NCI-H2227 (cell line): ENCODE measurements around the gene LRIT2.
A peak's percentile ranks its signal among the peaks of the same experiment; 100 is the strongest.

Source experiments
- DNase-seq: peaks from one replicate; lab custom pipeline; 2025; ENCODE audit not compliant: unreplicated experiment; lab: John Stamatoyannopoulos, UW

LRIT2 gene

DNA sequence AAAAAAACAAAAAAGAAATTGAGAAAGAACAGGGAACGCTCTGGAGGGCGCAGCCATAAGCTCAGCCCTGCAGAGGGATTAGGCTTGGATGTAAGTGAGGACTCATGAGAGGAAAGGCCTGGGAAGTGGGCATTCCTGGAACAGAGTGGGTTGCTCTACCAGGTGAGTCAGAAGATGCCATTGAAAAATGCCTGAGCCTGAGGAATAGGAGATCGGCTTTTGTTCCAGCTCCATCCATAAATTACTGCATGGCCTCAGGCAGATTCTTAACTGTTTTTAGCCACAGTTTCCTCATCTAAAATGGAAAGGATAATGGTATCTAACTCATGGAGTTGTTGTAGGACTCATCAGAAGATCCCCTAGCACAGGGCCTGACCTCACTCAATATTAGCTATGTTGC is 18.4 kb upstream of the LRIT2 start:
- DNase-seq = no peak

DNA sequence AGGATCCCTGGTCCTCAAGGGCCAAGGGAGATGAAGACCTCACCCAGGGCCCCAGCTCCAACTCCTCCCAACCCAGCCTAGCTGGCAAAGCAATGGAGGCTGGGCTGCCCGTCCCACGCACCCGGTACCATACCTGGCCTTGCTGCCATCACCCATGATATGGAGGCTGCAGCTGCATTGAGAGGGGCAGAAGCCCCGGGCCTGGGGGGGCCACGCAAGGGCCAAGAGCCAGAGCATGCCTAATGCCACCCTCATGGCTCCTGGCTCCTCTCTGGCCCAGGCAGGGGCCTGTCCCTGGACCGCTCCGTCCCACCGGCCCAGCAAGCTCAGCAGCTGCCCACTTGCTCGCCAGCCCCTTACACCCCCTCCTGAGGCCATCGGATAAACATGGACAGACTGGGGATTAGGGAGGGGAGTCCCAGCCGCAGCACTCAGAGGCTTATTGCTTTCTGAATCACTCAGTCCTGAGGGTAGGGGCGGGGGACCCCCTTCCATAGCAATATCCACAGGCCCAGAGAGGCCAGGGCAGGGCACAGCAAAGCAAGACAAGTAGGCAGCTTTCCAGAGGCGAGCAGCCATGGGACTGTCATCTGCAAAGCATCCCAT is 15.9 kb upstream of the LRIT2 start, which contains the start of gene LRIT1:
LRIT1 (minus strand) TSS at position 362 of the 606 bp plus-strand sequence; CDS start at position 255, 107 bp downstream.
- DNase-seq = no peak

DNA sequence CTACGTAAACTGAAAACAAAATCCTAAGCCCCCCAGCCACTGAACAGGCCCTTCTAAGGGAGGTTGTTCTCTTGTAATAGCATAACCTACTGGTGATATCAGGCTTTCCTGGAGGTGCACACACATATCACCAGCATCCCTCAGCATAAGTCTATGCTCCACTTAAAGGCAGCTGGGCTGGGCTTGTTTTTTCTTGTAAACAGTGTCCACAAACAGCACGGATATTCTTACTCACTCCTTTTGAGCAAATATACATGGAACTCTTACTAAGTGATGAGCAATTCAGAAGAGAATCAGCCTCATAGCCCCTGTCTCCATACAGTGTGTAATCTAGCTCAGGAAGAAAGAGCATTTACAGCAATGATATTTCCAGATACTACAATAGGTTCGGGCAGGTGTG is 13.6 kb upstream of the LRIT2 start:
- DNase-seq = no peak

DNA sequence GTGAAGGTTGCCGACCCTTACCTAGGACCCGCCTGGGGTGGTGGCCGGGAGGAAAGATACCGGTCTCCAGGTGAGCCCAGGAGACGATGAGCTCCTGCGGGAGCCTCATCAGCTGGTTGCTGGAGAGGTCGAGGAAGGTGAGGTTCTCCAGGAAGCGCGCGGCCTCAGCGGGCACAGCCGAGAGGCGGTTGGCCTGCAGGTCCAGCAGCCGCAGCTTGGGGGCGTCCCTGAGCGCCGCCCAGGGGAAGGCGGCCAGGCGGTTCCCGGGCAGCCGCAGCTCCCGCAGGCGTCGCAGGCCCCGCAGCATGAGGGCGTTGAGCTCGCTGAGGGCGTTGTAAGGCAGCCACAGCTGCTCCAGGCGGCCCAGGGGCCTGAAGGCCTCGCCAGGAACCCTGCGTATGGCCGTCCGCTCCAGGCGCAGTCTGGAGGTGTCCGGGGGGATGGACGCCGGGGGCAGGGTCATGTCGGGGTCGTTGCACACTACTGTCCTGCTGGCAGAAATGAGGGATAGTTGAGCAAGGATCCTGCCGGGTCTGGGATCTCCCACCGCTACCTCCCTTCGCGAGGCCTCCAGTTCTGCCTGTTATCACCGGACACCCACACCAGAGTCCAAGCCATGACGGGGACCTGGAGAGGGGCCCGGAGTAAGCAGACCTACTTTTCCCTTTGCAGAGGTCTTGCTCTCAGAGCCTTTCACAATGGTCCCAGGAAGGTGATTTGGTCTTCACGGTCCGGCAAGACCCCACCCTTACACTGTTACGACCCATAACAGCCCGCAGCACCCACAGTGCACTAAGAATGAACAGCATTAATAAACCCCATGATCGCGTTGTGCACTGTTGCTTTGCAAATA is 12.1 kb upstream of the LRIT2 start:
- DNase-seq = no peak

DNA sequence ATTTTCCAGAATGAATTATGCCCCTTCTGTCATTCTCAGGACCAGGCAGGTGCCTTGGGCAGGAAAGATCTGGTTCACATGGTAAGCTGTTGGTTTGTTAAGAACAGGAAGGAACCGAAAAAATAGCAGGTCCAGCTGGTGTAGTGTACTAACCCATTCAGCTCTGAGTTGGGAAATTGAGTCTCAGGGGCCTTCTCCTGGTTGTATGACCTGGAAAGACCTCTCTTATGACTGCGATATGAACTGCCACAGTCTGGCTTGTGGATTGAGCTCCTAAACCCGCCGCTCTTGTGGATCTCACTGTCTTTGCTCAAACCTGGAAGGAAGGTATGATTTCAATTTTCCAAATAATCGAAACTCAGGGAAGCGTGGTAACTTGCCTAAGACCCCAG is 11.5 kb upstream of the LRIT2 start:
- no peak for DNase-seq

DNA sequence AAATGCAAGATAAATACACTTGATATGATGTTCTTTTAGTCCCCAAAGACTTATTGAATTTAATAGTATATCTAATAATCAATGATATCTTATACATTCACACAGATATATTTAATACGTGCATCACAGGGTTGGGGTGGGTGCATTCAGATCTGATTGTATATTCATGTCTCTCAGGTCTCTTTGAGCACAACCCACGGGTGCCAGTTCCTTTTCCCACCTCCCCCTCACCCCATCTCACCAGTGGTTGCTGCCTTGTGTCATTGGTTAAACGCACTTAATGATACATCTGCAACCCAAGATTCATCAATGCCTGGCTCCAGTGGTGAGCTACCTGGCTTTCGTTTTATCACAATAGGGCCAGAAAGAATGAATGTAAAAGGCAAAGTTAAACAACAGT is 9.8 kb upstream of the LRIT2 start:
- DNase-seq = no peak

DNA sequence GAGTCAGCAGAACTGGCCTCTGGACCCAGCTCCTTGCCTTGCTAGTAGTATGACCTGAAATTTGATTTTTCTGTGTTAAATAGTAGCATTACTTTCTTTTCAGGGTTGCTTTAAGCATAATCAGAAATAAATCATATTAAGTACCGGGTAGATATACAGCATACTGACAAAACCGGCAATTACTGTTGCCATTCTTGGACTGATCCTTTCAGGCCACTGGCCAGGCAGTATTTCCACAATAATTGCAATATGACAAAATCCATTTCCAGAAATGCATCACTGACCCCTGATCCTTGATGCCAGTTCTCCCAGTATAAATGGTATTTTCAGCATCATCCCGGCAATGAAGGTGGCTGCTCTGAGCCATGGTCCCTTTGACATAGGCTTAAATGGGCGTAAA is 9.1 kb upstream of the LRIT2 start:
- DNase-seq = peak; percentile 31

DNA sequence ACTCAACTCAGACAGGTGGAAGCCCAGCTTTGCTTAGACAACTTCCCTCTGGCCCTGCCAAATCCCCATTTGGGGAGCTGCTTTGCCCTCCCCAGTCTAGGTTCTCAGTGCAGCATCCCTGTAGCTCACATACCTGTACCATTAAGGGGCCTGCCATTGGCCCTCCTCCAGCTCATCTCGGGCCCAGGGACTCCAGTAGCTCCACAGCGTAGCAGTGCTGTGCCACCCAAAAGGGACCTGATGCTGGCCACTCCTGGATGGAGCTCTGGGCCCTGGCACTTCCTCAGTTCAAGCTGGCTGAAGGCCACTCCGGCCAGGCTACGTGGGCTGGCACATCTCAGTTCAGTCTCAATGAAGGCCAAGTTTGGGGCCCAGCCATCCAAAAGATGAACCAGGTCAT is 8.6 kb upstream of the LRIT2 start:
- no peak for DNase-seq

DNA sequence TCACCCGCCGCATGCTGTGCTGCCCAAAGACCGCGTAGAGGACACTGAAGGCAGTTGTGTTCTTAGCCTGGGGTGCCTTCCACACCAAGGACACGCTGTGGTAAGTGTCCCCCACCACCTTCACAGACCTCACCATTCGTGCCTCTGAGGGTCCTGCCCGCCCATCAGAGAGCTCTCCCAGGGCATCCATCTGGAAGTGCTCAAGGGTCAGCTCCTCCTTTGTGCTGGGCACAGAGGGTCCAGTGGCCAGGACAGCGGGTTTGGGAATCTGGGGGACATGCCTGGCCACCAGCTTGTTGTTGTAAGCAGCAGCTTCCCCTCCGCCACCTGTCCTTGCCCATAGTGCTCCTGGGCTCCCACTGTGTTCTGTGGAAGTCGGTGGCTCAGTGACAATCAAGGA is 7.0 kb upstream of the LRIT2 start:
- no peak for DNase-seq

DNA sequence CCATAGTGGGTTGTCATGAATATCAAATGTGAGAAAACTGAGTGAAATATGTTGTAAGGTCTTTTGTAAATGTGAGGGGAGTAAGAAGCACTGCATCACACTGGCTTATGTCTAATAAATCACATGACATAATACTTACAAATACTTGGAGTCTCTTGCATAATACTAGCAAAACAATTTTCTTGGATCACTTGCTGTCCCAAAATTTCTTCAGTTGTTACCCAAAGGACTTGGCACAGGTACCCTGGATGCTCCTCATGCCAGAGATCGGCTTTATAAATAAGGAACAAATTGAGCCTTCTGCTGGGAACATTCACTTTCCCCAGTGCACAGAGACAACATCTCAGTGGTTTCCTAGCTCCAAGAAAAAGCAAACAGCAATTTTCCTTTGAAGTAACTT is 5.0 kb upstream of the LRIT2 start:
- DNase-seq = no peak

DNA sequence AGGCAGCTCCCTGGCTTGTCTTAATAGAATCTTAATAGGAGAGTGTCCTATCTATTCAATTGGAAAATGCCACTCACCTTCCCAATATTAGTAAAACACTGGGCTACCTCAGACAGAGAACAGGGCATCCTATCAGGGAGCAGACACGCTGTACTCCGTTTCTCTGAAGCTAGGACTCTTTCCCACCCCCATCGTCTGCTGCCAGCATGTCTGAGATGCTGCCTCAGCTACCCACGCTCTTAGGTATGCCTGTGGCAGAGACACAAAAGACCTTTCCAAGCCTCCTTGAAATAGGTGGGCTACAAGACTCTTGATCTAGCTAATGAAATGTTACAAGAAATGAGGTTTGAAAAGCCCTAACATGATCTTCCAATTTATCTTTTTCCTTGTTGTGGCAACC is 2.5 kb upstream of the LRIT2 start:
- no peak for DNase-seq

DNA sequence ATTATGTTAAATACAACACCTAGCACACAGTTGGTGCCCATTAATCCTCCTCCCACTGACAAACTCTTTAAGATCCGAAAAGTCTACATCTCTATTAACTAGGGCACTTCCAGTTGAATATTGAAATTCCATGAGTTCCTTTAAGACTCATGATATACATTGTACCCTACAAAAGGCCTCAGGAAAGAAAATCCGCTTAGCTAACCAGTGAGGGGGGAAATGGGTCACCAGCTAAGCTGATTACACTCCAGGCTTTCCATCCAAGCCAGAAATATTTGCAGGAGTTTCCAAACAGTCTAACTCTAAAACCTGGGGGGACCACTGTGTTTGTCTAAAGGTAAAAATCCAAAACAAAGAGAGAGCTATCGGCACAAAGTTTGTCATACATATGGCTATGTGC is 1.3 kb upstream of the LRIT2 start:
- no peak for DNase-seq

DNA sequence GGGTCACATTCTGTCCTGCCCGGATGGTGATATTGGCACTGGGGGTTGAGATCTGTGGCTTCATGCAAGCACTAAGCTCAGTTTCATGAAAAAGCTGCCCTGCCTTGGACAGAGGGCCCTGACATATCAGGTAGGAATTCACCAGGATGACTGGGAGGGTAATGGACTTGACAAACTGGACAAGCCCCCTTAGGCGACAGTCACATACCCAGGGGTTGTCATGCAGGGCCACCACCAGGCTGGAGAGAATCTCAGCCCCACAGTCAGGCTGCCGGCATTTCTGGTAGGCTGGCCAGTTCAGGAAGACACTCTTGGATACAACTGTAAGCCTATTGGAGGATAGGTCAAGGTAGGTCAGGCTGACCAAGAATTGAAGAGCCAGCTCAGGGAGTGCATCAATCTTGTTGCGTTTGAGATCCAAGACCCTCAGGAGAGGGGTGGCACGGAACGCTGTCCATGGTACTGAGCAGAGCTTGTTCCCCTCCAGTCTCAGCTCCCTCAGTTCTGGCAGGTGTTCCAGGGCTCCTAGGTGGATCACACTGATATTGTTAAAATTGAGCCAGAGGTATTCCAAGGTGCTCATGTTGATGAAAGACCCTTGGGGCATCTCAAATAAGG is 824 bp downstream of the LRIT2 start:
- no peak for DNase-seq

DNA sequence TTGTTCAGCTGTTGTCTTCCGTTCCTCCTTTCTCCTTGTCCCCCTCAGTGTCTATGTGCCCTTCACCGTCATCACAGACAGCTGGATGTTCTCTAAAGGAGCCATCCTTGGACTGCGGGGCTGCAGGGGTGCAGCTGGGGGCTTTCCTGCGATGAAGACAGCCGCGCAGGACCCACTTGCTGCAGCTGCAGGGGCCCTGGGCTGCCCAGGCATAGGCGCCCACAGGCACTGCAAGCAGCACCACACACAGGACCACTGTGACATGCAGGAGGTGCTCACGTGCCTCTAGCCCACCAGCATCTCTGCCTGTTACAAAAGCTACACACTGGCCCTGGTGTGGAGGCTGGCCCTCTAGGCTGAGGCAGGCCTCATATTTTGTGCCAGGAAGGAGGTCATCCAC is 3.4 kb downstream of the LRIT2 start:
- no peak for DNase-seq

DNA sequence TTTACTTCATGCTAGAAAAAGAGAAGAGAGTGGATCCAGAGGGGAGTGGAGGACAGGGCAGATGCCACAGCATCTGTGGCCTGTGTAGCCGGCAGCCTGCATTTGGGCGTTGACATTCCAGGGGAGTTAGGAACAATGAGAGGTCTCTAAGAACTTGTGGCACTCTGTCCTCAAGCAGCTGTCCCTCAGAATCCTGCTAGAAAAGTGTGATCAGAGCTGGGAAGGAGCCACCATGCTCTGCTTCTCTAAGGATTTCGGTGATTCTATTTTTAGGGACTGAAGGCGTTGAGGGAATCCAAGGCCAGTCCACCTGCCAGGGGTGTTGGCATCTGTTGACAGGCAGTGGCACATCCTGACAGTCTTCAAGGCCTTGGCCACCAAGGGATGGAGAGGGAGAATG is 7.6 kb downstream of the LRIT2 start:
- no peak for DNase-seq

DNA sequence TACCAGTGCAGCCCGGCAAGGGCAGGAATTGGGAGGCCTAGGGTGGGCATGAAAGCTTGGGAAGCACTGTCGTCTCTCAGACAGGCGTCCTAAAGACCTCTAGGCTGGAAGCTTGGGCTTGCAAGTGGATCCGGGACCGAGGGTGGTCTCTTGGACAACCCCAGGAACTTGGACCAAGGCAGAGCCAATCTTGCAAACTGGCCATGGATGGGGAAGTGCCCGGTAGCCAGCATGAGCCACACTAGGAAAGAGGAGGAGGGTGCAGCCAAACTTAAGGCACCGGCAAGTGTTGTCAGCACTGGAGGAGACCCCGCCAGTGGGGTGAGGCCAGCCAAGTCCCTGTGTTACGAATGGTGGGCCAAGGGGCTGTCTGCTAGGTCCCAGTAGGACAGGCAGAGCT is 8.5 kb downstream of the LRIT2 start:
- DNase-seq = no peak

DNA sequence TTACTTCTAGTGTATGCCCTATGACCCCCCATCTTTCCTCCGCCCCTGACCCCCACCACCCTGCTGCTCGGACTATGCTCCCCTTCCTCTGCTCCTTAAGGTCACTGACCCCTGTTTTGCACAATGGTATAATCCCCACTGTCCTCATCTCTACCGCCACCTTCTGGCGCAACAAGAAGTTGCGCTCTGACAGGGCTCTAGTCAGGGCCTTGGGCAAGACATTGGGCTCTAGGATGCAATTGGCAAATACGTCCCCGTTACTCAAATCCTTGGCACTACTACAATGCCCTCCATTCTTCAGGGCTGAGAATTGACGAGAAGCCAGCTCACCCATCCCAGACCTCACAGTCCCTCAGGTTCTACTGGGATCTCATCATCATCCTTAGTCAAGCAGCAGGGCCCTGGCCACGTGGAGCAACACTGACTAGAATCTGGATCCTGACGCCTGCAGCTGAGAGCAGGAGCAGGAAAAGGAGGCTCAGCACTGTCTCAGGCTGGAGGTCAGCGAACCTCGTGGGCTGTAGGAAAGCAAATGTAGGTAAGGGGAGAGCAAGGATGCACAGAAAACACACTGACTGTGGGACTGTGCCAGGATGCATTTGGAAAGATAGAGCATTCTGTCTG is 10.6 kb downstream of the LRIT2 start:
- no peak for DNase-seq

DNA sequence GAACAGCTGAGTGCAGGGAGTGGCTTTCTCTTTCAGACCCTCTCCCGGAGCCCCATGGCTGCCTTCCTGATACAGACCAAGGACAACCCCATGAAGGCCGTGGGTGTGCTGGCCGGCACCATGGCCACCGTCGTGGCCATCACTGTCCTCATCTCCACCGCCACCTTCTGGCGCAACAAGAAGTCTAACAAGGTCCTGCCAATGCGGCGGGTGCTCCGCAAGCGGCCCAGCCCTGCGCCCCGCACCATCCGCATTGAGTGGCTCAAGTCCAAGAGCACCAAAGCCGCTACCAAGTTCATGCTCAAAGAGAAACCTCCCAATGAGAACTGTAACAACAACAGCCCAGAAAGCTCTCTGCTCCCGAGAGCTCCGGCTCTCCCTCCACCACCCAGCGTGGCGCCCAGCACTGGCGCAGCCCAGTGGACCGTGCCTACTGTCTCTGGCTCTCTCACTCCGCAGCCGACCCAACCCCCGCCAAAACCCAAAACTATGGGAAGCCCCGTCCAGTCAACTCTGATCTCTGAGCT is 11.2 kb downstream of the LRIT2 start:
- no peak for DNase-seq

DNA sequence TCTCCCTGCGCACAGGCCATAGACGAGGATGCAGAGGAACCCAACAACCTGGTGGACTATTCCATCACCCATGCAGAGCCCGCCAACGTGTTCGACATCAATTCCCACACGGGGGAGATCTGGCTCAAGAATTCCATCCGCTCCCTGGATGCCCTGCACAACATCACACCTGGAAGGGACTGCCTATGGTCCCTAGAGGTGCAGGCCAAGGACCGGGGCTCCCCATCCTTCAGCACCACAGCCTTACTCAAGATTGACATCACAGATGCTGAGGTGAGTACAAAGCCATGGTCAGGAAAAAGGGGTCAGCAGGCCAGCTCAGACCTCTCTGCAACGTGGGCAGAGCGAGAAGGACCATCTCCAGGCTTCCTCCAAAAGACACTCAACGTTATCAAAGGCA is 12.3 kb downstream of the LRIT2 start:
- DNase-seq = no peak

DNA sequence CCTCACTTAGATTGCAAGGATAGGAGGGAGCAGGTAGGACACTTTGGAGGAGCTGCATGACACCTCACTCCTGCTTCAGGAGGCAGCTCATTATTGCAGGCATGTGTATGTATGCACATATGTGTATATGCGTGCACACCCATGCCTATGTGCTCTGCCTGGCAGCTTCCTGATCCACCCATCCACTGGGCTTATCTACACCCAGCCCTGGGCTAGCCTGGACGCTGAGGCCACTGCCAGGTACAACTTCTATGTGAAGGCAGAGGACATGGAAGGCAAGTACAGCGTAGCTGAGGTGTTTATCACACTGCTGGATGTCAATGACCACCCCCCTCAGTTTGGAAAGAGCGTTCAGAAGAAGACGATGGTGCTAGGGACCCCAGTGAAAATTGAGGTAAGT is 13.3 kb downstream of the LRIT2 start:
- DNase-seq = no peak

DNA sequence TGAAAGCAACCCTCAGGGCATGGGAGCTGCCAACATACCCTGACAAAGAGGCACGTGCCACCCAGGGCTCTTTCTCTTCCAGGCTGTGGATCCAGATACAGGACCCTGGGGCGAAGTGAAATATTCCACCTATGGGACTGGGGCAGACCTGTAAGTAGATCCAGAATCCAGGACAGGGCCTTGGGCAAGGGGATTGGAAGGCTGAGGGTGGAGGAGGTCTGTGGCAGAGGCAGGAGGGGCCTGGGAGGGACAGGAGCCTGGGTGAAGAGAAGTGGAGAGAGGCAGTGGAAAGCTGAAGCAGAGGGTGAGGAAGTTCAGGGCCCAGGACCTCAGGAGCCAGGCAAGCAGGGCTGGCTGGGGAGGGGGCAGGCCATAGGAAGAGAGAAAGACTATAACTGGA is 13.8 kb downstream of the LRIT2 start:
- no peak for DNase-seq

DNA sequence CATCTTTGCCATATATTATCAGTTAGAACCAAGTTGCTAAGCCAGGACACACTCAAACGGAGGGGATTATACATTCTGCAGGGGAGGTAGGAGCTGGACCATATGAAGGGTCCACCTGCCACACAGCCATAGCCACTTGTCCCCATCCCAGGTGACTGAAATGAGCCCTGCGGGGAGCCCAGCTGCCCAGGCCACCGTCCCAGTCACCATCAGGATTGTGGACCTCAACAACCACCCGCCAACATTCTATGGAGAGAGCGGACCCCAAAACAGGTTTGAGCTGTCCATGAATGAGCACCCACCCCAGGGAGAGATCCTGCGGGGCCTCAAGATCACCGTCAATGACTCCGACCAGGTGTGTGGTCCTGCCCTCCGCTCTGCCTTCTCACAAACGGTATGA is 17.3 kb downstream of the LRIT2 start:
- no peak for DNase-seq
